Panc1 (cell line): ENCODE measurements around the gene SPINK9.

Experiments used
- CTCF ChIP-seq: fragments of 450-650 bp; IDR thresholded peaks from 2 replicates; pipeline ENCODE4 v1.5.1; 2017; ENCODE audit warnings: mild to moderate bottlenecking
- POLR2AphosphoS5 ChIP-seq: IDR thresholded peaks from 2 replicates; pipeline ENCODE4 v1.6.1; 2012; ENCODE audit warnings: mild to moderate bottlenecking, low read depth, low read length, moderate library complexity
- REST ChIP-seq, 2 experiments: IDR thresholded peaks; 2 replicates each; pipeline ENCODE4 v1.6.1; 2011 to 2012; ENCODE audit warnings: low read depth in 2 of 2, control low read depth in 1 of 2, low read length in 1 of 2, mild to moderate bottlenecking in 1 of 2, moderate library complexity in 1 of 2; ENCODE audit not compliant: insufficient read depth in 1 of 2
- SIN3A ChIP-seq: IDR thresholded peaks from 2 replicates; pipeline ENCODE4 v1.6.1; 2012; ENCODE audit warnings: low read depth, mild to moderate bottlenecking, low read length, moderate library complexity, borderline replicate concordance; ENCODE audit not compliant: insufficient read depth
- TCF7L2 ChIP-seq: IDR thresholded peaks from 2 replicates; pipeline ENCODE4 v1.6.1; 2011; ENCODE audit warnings: mild to moderate bottlenecking, low read depth, low read length, inconsistent platforms

- TF ChIP-seq TCF7L2 (no peak), CTCF (no peak), POLR2AphosphoS5 (no peak), REST (IDR thresholded peaks at IDR 0.05; ENCODE audit: insufficient read depth in 1 of 2, low read depth in 2 of 2, low read length in 1 of 2) (no peak), SIN3A (no peak)
Observed at GRCh38 chr5:148309019-148309418, 26.3 kb upstream of the SPINK9 start.
